ENCODE measurements around the gene TOMM7. TPM values are rescaled to one million over a fixed set of nuclear protein-coding genes. Genes with fewer than 3 reads are reported as not detected.

TOMM7 gene
- total RNA-seq, 1 donor from 2014 or later, result 83.0 TPM

DNA sequence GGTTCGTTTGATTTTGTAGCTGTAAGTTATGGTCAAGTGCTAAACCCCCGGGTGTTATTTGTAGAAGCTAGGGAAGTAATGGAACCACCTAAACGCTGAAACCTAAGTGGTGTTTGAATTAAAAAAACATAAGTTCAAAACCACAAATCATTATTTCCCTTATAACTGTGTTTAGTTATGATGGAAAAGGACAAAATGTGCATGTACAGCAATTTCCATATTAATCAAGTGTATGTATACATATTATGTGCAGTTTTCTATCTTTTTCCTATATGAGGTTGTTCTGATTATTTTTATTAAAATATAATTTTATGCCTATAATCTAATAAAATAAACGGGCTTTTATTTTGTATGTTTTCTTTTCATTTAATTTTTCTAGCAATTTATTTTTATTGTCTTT, 49.8 kb downstream of the TOMM7 start:
- TF ChIP-seq CTCF (conservative IDR thresholded peaks at IDR 0.05; ENCODE audit: low read depth, low read length), result no peak
- DNase-seq (ENCODE audit: low read depth), result no peak
- H3K4me3 ChIP-seq (ENCODE audit: low read depth, low read length), result no peak overlapping the region

GRCh38 chr7:22771872-22772228, 50.8 kb downstream of the TOMM7 start:
- H3K4me3 ChIP-seq (ENCODE audit: low read depth, low read length), result no peak overlapping the region
- no peak for TF ChIP-seq CTCF (conservative IDR thresholded peaks at IDR 0.05; ENCODE audit: low read depth, low read length)
- DNase-seq (ENCODE audit: low read depth), result no peak

- no peak for TF ChIP-seq CTCF (conservative IDR thresholded peaks at IDR 0.05; ENCODE audit: low read depth, low read length)
- DNase-seq (ENCODE audit: low read depth), result no peak
- no peak overlapping the region for H3K4me3 ChIP-seq (ENCODE audit: low read depth, low read length)
Measured at GRCh38 chr7:22771194-22771871, 51.3 kb downstream of the TOMM7 start.

DNA sequence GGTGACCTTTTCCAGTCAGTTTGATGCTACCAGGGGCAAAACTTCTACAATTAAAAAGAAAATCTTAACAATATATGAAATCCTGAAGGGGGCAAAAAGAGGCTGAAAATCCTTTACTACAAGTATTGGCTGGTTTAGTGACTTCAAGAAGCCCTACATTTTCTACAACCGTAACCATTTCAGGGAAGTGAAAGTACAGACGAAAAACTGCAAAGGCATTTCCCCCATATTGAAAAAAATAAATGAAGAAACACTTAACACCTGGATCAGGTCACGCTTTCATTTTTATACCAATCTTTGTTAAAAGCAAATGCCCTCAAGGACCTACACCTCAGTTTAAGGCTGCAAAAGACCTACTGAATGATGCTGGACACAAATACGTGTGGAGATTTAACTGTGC, 57.0 kb downstream of the TOMM7 start:
- TF ChIP-seq CTCF (conservative IDR thresholded peaks at IDR 0.05; ENCODE audit: low read depth, low read length), result no peak

More for the DNA sequence above, 57.0 kb downstream of the TOMM7 start:
- DNase-seq (ENCODE audit: low read depth), result no peak
- H3K4me3 ChIP-seq (ENCODE audit: low read depth, low read length), result no peak overlapping the region

Other genes starting within 250 kb of the TOMM7 start
- gene IL6, start 95.6 kb downstream of the TOMM7 start, total RNA-seq, result 22.4 and 40.4 TPM in 2 replicates
- gene HYCC1, start 191.3 kb upstream of the TOMM7 start, total RNA-seq, result 29.7 and 32.4 TPM in 2 replicates